ENCODE results near the gene C3orf62. TPM values are rescaled to one million over a fixed set of nuclear protein-coding genes. Genes with fewer than 3 reads are reported as not detected.

C3orf62 gene
- total RNA-seq (1 to 10 TPM; 1.9 to 3.1 TPM), polyA plus RNA-seq (1 to 10 TPM in 1 of 2 donors, under 1 TPM in 1; 0.96 to 1.3 TPM)

DNA sequence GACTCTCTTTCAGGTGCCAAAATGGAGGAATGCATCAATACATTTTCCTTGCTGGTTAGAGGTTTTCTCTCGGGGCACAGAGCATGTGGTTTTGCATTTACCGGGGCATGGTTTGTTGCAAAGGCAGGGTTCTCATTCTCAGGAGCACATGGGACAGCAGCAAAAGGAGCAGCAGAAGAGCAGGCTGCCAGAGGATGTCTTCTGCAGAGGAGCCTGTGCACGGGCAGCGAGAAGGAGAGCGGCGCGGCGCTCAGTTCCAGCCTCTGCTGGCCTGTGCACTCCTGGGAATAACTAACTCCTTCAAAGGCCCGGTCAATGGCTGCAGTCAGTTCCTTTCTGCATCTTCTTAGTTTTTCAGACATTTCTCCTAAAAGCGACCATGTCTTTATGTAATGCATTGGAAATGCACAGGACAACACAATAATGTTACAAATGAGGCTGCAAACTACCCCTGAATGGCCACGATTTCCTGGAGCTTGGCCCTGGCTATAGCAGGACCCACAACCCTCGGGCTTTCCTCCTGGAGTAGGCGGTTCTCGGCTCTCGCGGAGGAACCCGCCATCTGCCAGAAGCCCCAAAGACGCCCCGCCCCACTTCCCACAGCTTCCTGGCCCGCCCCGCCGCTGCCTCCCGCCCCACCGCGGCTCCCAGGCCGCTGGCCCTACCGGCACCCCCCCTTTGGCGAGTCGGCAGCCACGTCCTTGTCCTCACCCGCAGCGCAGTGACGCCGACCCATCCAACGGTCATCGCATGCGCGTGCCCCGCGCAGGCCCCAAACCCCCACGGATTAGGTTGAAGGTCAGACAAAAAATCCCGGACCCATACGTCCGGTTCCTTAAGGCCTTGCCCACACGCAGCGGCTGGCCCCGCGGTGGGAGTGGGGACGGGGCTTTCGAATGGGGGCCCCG lies at the start of gene C3orf62:
TSS of gene C3orf62 (minus strand) at position 758 of the 908 bp plus-strand sequence. CDS start at position 398, 360 bp downstream.
- TF ChIP-seq, protein P1, sequence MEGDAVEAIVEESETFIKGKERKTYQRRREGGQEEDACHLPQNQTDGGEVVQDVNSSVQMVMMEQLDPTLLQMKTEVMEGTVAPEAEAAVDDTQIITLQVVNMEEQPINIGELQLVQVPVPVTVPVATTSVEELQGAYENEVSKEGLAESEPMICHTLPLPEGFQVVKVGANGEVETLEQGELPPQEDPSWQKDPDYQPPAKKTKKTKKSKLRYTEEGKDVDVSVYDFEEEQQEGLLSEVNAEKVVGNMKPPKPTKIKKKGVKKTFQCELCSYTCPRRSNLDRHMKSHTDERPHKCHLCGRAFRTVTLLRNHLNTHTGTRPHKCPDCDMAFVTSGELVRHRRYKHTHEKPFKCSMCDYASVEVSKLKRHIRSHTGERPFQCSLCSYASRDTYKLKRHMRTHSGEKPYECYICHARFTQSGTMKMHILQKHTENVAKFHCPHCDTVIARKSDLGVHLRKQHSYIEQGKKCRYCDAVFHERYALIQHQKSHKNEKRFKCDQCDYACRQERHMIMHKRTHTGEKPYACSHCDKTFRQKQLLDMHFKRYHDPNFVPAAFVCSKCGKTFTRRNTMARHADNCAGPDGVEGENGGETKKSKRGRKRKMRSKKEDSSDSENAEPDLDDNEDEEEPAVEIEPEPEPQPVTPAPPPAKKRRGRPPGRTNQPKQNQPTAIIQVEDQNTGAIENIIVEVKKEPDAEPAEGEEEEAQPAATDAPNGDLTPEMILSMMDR (IDR thresholded peaks at IDR 0.05; ENCODE audit: low read depth, low read length, missing input control), result no peak
- peak; percentile 82 for TF ChIP-seq NR2F2 (IDR thresholded peaks at IDR 0.05)
- peak in 1 of 2 donors; percentile 34 for TF ChIP-seq GABPA (IDR thresholded peaks at IDR 0.05 in 1 of 2, conservative IDR thresholded peaks at IDR 0.05 in 1 of 2)
- TF ChIP-seq, protein P2, sequence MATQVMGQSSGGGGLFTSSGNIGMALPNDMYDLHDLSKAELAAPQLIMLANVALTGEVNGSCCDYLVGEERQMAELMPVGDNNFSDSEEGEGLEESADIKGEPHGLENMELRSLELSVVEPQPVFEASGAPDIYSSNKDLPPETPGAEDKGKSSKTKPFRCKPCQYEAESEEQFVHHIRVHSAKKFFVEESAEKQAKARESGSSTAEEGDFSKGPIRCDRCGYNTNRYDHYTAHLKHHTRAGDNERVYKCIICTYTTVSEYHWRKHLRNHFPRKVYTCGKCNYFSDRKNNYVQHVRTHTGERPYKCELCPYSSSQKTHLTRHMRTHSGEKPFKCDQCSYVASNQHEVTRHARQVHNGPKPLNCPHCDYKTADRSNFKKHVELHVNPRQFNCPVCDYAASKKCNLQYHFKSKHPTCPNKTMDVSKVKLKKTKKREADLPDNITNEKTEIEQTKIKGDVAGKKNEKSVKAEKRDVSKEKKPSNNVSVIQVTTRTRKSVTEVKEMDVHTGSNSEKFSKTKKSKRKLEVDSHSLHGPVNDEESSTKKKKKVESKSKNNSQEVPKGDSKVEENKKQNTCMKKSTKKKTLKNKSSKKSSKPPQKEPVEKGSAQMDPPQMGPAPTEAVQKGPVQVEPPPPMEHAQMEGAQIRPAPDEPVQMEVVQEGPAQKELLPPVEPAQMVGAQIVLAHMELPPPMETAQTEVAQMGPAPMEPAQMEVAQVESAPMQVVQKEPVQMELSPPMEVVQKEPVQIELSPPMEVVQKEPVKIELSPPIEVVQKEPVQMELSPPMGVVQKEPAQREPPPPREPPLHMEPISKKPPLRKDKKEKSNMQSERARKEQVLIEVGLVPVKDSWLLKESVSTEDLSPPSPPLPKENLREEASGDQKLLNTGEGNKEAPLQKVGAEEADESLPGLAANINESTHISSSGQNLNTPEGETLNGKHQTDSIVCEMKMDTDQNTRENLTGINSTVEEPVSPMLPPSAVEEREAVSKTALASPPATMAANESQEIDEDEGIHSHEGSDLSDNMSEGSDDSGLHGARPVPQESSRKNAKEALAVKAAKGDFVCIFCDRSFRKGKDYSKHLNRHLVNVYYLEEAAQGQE (IDR thresholded peaks at IDR 0.05), result peak; percentile 8
- TF ChIP-seq, protein P3, sequence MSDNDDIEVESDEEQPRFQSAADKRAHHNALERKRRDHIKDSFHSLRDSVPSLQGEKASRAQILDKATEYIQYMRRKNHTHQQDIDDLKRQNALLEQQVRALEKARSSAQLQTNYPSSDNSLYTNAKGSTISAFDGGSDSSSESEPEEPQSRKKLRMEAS (IDR thresholded peaks at IDR 0.05), result no peak
- TF ChIP-seq, protein P4, sequence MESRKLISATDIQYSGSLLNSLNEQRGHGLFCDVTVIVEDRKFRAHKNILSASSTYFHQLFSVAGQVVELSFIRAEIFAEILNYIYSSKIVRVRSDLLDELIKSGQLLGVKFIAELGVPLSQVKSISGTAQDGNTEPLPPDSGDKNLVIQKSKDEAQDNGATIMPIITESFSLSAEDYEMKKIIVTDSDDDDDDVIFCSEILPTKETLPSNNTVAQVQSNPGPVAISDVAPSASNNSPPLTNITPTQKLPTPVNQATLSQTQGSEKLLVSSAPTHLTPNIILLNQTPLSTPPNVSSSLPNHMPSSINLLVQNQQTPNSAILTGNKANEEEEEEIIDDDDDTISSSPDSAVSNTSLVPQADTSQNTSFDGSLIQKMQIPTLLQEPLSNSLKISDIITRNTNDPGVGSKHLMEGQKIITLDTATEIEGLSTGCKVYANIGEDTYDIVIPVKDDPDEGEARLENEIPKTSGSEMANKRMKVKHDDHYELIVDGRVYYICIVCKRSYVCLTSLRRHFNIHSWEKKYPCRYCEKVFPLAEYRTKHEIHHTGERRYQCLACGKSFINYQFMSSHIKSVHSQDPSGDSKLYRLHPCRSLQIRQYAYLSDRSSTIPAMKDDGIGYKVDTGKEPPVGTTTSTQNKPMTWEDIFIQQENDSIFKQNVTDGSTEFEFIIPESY (IDR thresholded peaks at IDR 0.05), result peak; percentile 61
- TF ChIP-seq RXRA (IDR thresholded peaks at IDR 0.05), result peak; percentile 16 to 56
- peak; percentile 35 for TF ChIP-seq SP1 (IDR thresholded peaks at IDR 0.05)
- peak in 1 of 2 donors; percentile 40 for TF ChIP-seq RAD21 (IDR thresholded peaks at IDR 0.05)
- peak; percentile 45 for TF ChIP-seq YY1 (IDR thresholded peaks at IDR 0.05)
- TF ChIP-seq EGR1 (IDR thresholded peaks at IDR 0.05; ENCODE audit: low read depth in 2 of 2), result peak in 1 of 2 donors; percentile 9

DNA sequence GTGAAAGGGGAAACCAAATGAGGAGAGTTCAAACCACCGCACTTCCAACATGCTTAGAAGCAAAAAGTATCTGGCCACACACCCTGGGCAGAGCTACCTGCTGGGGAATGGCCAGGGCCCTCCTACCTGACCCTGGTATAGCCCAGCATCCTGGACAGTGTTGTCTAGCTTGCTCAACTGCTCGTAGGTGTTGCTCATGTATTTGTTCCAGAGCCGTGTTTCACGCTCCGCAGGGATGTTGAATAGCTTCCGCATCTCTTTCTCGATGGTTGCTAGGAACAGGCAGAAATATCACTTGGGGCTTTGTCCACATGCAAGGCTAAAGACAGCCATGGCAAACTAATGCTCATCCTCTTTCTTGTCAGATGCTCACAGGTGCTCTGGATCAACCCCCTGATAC lies 47.7 kb upstream of the C3orf62 start:
- H3K4me3 ChIP-seq (ENCODE audit: low read depth in 1 of 3, low read length in 3 of 3), result no peak overlapping the region
- no peaks in the 10 kb centered on the region for H3K4me1 ChIP-seq (ENCODE audit: control insufficient read depth in 4 of 4, insufficient read depth in 4 of 4, low read length in 3 of 4)
- H3K27ac ChIP-seq (ENCODE audit: low read depth in 1 of 2, low read length in 2 of 2), result no peak overlapping the region
- no peak for DNase-seq (ENCODE audit: low spot score)
- H3K36me3 ChIP-seq (ENCODE audit: control insufficient read depth in 4 of 4, insufficient read depth in 3 of 4, low read depth in 1 of 4, low read length in 3 of 4), result peaks cover 25 to 67% (median 48%) of the 10 kb centered on the region in 4 donors
- WGBS, result 96% methylated on average over 7 of the region's 7 CpGs
- H3K27me3 ChIP-seq (ENCODE audit: control insufficient read depth in 4 of 4, insufficient read depth in 4 of 4, low read length in 3 of 4), result no peaks in the 10 kb centered on the region
- no peaks in the 10 kb centered on the region for H3K9me3 ChIP-seq (ENCODE audit: control insufficient read depth in 4 of 4, low read length in 3 of 4)
- no peak for TF ChIP-seq RAD21 (IDR thresholded peaks at IDR 0.05)
- TF ChIP-seq, protein P3 (IDR thresholded peaks at IDR 0.05), result no peak
- TF ChIP-seq, protein P4 (IDR thresholded peaks at IDR 0.05), result no peak
- TF ChIP-seq, protein P5, sequence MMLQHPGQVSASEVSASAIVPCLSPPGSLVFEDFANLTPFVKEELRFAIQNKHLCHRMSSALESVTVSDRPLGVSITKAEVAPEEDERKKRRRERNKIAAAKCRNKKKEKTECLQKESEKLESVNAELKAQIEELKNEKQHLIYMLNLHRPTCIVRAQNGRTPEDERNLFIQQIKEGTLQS (IDR thresholded peaks at IDR 0.05), result no peak
- TF ChIP-seq RXRA (IDR thresholded peaks at IDR 0.05), result no peak
- TF ChIP-seq, protein P1 (IDR thresholded peaks at IDR 0.05; ENCODE audit: low read depth, low read length, missing input control), result no peak
- no peak for TF ChIP-seq SP1 (IDR thresholded peaks at IDR 0.05)
- TF ChIP-seq HNF4A (conservative IDR thresholded peaks at IDR 0.05), result no peak
- TF ChIP-seq NR2F2 (IDR thresholded peaks at IDR 0.05), result no peak
- no peak for TF ChIP-seq TAF1 (conservative IDR thresholded peaks at IDR 0.05)
- TF ChIP-seq JUND (IDR thresholded peaks at IDR 0.05), result no peak
- no peak for TF ChIP-seq FOXA1 (IDR thresholded peaks at IDR 0.05)
- no peak overlapping the region for H3K9ac ChIP-seq (ENCODE audit: low read depth in 1 of 2, low read length in 2 of 2)

More for the DNA sequence above, at the start of gene C3orf62:
- peak; percentile 85 for DNase-seq (ENCODE audit: low spot score)
- no peaks in the 10 kb centered on the region for H3K27me3 ChIP-seq (ENCODE audit: control insufficient read depth in 4 of 4, insufficient read depth in 4 of 4, low read length in 3 of 4)
- H3K4me1 ChIP-seq (ENCODE audit: control insufficient read depth in 4 of 4, insufficient read depth in 4 of 4, low read length in 3 of 4), result peaks cover 0 to 9% (median 8%) of the 10 kb centered on the region in 4 donors
- peaks cover 7 to 15% (median 10%) of the 10 kb centered on the region in 4 donors for H3K36me3 ChIP-seq (ENCODE audit: control insufficient read depth in 4 of 4, insufficient read depth in 3 of 4, low read depth in 1 of 4, low read length in 3 of 4)
- H3K9ac ChIP-seq (ENCODE audit: low read depth in 1 of 2, low read length in 2 of 2), result peak within 1 kb of the TSS; percentile 39 to 74
- H3K4me3 ChIP-seq (ENCODE audit: low read depth in 1 of 3, low read length in 3 of 3), result peak within 1 kb of the TSS; percentile 28 to 69 (median 44)
- no peaks in the 10 kb centered on the region for H3K9me3 ChIP-seq (ENCODE audit: control insufficient read depth in 4 of 4, low read length in 3 of 4)
- WGBS, result 9% methylated on average over 51 of the region's 51 CpGs
- peak within 1 kb of the TSS; percentile 71 to 74 for H3K27ac ChIP-seq (ENCODE audit: low read depth in 1 of 2, low read length in 2 of 2)
